ENCODE results near the gene CAPN5.

Gene CAPN5

GRCh38 chr11:77039491-77040400, 27.0 kb upstream of the CAPN5 start:
- no peak for DNase-seq (ENCODE audit: low read depth)
- no peak overlapping the region for H3K4me3 ChIP-seq (ENCODE audit: low read depth, low read length)
- TF ChIP-seq CTCF (IDR thresholded peaks at IDR 0.05; ENCODE audit: low read depth, low read length) (no peak), POLR2A (IDR thresholded peaks at IDR 0.05; ENCODE audit: extremely low read depth, insufficient read length) (no peak), MYC (IDR thresholded peaks at IDR 0.05; ENCODE audit: low read depth, low read length) (no peak), MAX (IDR thresholded peaks at IDR 0.05; ENCODE audit: low read depth, low read length) (no peak)

- no peak for TF ChIP-seq CTCF (IDR thresholded peaks at IDR 0.05; ENCODE audit: low read depth, low read length)
- no peak for TF ChIP-seq MYC (IDR thresholded peaks at IDR 0.05; ENCODE audit: low read depth, low read length)
- TF ChIP-seq MAX (IDR thresholded peaks at IDR 0.05; ENCODE audit: low read depth, low read length) = no peak
- no peak for TF ChIP-seq POLR2A (IDR thresholded peaks at IDR 0.05; ENCODE audit: extremely low read depth, insufficient read length)
- DNase-seq (ENCODE audit: low read depth) = no peak
- no peak overlapping the region for H3K4me3 ChIP-seq (ENCODE audit: low read depth, low read length)
Measured at GRCh38 chr11:77040401-77040777, 26.4 kb upstream of the CAPN5 start.

- no peak for DNase-seq (ENCODE audit: low read depth)
- H3K4me3 ChIP-seq (ENCODE audit: low read depth, low read length) = no peak overlapping the region
- TF ChIP-seq POLR2A (IDR thresholded peaks at IDR 0.05; ENCODE audit: extremely low read depth, insufficient read length) = no peak
- TF ChIP-seq CTCF (IDR thresholded peaks at IDR 0.05; ENCODE audit: low read depth, low read length) = no peak
- TF ChIP-seq MYC (IDR thresholded peaks at IDR 0.05; ENCODE audit: low read depth, low read length) = no peak
- no peak for TF ChIP-seq MAX (IDR thresholded peaks at IDR 0.05; ENCODE audit: low read depth, low read length)
Measured at GRCh38 chr11:77040889-77041288, 25.9 kb upstream of the CAPN5 start.

GRCh38 chr11:77042111-77042726, 24.6 kb upstream of the CAPN5 start:
- no peak for DNase-seq (ENCODE audit: low read depth)
- no peak for TF ChIP-seq MYC (IDR thresholded peaks at IDR 0.05; ENCODE audit: low read depth, low read length)
- TF ChIP-seq CTCF (IDR thresholded peaks at IDR 0.05; ENCODE audit: low read depth, low read length) = no peak
- no peak for TF ChIP-seq MAX (IDR thresholded peaks at IDR 0.05; ENCODE audit: low read depth, low read length)
- no peak for TF ChIP-seq POLR2A (IDR thresholded peaks at IDR 0.05; ENCODE audit: extremely low read depth, insufficient read length)
- no peak overlapping the region for H3K4me3 ChIP-seq (ENCODE audit: low read depth, low read length)

- H3K4me3 ChIP-seq (ENCODE audit: low read depth, low read length) = no peak overlapping the region
- DNase-seq (ENCODE audit: low read depth) = no peak
- TF ChIP-seq CTCF (IDR thresholded peaks at IDR 0.05; ENCODE audit: low read depth, low read length) (no peak), MAX (IDR thresholded peaks at IDR 0.05; ENCODE audit: low read depth, low read length) (no peak), MYC (IDR thresholded peaks at IDR 0.05; ENCODE audit: low read depth, low read length) (no peak), POLR2A (IDR thresholded peaks at IDR 0.05; ENCODE audit: extremely low read depth, insufficient read length) (no peak)
Measured at GRCh38 chr11:77044356-77044755, 22.4 kb upstream of the CAPN5 start.

All from NB4 (cell line).